HG03354 (cell line): ENCODE data around the gene PASK.

Experiments
- ATAC-seq: cut with Tn5 transposase; IDR thresholded peaks from one replicate; pipeline ENCODE4 v1.9.1; 2021; ENCODE audit warnings: mild to moderate bottlenecking; ENCODE audit not compliant: unreplicated experiment, poor library complexity, severe bottlenecking

PASK gene

GRCh38 chr2:241132538-241133435, 16.5 kb downstream of the PASK start:
- ATAC-seq = no peak

- no peak for ATAC-seq
Measured at GRCh38 chr2:241131531-241131930, 17.7 kb downstream of the PASK start.

GRCh38 chr2:241130316-241130715, 19.0 kb downstream of the PASK start:
- ATAC-seq = no peak

GRCh38 chr2:241129086-241129871, 20.0 kb downstream of the PASK start:
- no peak for ATAC-seq

GRCh38 chr2:241128266-241128665, 21.0 kb downstream of the PASK start:
- no peak for ATAC-seq

- no peak for ATAC-seq
Measured at GRCh38 chr2:241126771-241127202, 22.5 kb downstream of the PASK start.

- ATAC-seq = no peak
Measured at GRCh38 chr2:241126201-241126611, 23.1 kb downstream of the PASK start.

GRCh38 chr2:241125626-241126025, 23.6 kb downstream of the PASK start:
- no peak for ATAC-seq

- ATAC-seq = no peak
Measured at GRCh38 chr2:241123816-241124536, 25.3 kb downstream of the PASK start.

GRCh38 chr2:241122376-241123002, 26.8 kb downstream of the PASK start:
- ATAC-seq = no peak

- no peak for ATAC-seq
Measured at GRCh38 chr2:241121008-241121407, 28.3 kb downstream of the PASK start.

- ATAC-seq = no peak
Measured at GRCh38 chr2:241120440-241120839, 28.8 kb downstream of the PASK start.

- ATAC-seq = no peak
Measured at GRCh38 chr2:241118737-241119505, 30.4 kb downstream of the PASK start.

GRCh38 chr2:241116606-241117560, 32.4 kb downstream of the PASK start:
- ATAC-seq = no peak

- ATAC-seq = no peak
Measured at GRCh38 chr2:241115361-241115760, 33.9 kb downstream of the PASK start.

- no peak for ATAC-seq
Measured at GRCh38 chr2:241114836-241115235, 34.4 kb downstream of the PASK start.

GRCh38 chr2:241112592-241112991, 36.7 kb downstream of the PASK start:
- no peak for ATAC-seq

GRCh38 chr2:241112046-241112445, 37.2 kb downstream of the PASK start:
- ATAC-seq = no peak
